Measurements from ENCODE around the gene LGALS7.
"Not testable (repeated sequence)": the region's sequence is repeated elsewhere in the genome, so short reads cannot be mapped to it uniquely, and the experiment has no call there.

The LGALS7 gene

DNA sequence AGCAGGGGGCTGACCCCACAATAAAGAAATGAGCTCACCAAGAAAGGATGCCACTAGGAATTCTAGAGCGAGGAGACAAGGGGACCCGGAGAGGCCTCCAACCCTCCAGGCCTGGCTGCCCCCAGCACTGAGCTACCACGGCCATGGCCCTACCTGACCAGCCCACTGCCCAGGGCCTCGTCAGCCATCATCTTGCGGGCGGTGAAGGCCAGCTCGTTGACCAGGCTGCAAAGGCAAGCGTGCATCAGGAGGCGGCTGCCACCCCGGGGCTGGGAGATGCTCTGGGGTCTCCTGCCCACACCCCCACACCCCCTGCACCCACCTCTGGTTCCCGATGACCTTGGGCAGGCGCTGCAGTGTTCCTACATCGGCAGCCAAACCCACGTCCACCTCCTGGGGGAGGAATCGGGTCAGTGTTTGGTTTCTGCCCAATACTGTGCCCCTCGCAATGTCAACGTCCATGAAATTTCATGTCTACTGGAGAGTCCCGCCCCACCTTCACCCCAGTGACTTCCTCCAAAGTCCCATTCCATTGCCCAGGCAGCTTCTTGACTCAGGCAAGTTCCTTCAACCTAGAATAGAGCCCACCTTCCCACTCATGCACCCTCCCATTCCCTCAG is 42.9 kb upstream of the LGALS7 start:
- Histone ChIP-seq H4K20me1 (ENCODE audit: insufficient read depth) (no peaks in the 10 kb centered on the region), H3K4me1 (ENCODE audit: low read depth, poor library complexity, severe bottlenecking) (no peaks in the 10 kb centered on the region), H3K4me2 (no peak overlapping the region), H3K4me3 (IDR thresholded peaks at IDR 0.05; ENCODE audit: insufficient read depth, low read depth, low read length) (no peak overlapping the region), H2AFZ (ENCODE audit: low read depth) (no peak overlapping the region), H3K27me3 (ENCODE audit: insufficient read depth, low read depth) (no peaks in the 10 kb centered on the region), H3K9ac (no peak overlapping the region), H3K36me3 (ENCODE audit: insufficient read depth) (no peaks in the 10 kb centered on the region), H3K79me2 (ENCODE audit: insufficient read depth, low read depth) (no peaks in the 10 kb centered on the region), H3K27ac (no peak overlapping the region)
- TF ChIP-seq, protein P1, sequence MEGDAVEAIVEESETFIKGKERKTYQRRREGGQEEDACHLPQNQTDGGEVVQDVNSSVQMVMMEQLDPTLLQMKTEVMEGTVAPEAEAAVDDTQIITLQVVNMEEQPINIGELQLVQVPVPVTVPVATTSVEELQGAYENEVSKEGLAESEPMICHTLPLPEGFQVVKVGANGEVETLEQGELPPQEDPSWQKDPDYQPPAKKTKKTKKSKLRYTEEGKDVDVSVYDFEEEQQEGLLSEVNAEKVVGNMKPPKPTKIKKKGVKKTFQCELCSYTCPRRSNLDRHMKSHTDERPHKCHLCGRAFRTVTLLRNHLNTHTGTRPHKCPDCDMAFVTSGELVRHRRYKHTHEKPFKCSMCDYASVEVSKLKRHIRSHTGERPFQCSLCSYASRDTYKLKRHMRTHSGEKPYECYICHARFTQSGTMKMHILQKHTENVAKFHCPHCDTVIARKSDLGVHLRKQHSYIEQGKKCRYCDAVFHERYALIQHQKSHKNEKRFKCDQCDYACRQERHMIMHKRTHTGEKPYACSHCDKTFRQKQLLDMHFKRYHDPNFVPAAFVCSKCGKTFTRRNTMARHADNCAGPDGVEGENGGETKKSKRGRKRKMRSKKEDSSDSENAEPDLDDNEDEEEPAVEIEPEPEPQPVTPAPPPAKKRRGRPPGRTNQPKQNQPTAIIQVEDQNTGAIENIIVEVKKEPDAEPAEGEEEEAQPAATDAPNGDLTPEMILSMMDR (conservative IDR thresholded peaks at IDR 0.05; ENCODE audit: low read depth, low read length), result no peak

DNA sequence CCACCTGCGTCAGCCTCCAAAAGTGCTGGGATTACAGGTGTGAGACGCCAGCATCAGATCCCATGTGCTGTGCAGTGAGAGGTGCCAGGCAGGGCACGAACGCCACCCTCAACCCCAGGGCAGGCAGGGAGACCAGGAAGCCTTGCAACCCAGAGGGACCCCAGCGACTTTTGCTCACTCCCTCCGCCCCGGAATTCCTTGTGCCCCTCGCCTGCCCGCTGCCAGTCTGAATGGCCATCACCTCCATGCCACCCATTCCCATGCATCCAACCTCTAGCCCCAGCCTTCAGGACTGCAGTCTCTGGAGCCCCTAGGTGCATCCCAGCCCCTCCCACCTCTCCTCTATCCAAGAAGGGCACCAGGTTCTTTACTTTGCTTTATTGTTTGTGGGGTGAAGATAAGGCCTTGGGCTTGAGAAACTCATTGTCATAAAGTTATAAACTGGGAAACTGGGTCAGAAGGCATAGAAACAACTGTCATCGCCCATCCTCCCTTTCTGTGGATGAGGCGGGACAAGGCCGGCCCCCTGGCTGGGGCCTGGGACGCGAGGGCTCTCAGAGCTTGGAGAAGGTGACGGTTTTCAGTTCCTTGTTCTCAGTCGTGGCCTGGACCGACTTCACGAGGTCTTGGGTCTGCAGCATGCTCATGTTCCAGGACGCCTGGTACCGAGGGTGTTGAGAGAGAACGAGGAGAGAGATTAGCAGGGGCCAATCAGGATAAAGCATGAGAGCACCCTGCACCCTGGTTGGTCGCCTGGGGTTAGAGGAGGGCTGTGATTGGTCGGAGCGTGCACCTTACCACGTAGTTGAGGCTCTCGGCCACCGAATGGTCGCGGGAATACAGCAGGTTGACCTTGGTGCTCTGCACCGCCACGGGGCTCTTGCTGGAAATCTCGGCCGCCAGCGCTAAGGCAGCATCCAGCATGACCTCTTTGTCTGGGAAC is 42.0 kb upstream of the LGALS7 start:
- no peaks in the 10 kb centered on the region for H3K27me3 ChIP-seq (ENCODE audit: insufficient read depth, low read depth)
- H3K4me2 ChIP-seq, result no peak overlapping the region
- no peaks in the 10 kb centered on the region for H3K79me2 ChIP-seq (ENCODE audit: insufficient read depth, low read depth)
- H3K36me3 ChIP-seq (ENCODE audit: insufficient read depth), result no peaks in the 10 kb centered on the region
- TF ChIP-seq, protein P1 (conservative IDR thresholded peaks at IDR 0.05; ENCODE audit: low read depth, low read length), result no peak
- no peak overlapping the region for H3K27ac ChIP-seq
- H4K20me1 ChIP-seq (ENCODE audit: insufficient read depth), result no peaks in the 10 kb centered on the region
- no peak overlapping the region for H2AFZ ChIP-seq (ENCODE audit: low read depth)
- no peak overlapping the region for H3K9ac ChIP-seq
- no peak overlapping the region for H3K4me3 ChIP-seq (IDR thresholded peaks at IDR 0.05; ENCODE audit: insufficient read depth, low read depth, low read length)
- no peaks in the 10 kb centered on the region for H3K4me1 ChIP-seq (ENCODE audit: low read depth, poor library complexity, severe bottlenecking)

DNA sequence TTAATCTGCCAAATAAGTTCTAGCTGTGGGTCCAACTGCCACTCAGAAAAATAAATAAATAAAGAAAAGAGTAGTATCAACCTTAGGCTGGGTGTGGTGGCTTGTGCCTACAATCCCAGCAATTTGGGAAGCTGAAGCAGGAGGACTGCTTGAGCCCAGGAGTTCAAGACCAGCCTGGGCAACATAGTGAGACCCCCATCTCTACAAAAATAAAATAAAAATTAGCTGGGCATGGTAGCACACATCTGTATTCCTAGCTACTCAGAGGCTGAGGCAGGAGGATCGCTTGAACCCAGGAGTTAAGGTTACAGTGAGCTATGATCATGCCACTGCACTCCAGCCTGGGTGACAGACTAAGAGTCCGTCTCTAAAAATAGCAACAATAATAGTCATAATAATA is 40.6 kb upstream of the LGALS7 start:
- H3K27ac ChIP-seq; H2AFZ ChIP-seq (ENCODE audit: low read depth); H3K9ac ChIP-seq; H3K36me3 ChIP-seq (ENCODE audit: insufficient read depth); H3K79me2 ChIP-seq (ENCODE audit: insufficient read depth, low read depth); H3K4me3 ChIP-seq (IDR thresholded peaks at IDR 0.05; ENCODE audit: insufficient read depth, low read depth, low read length); H4K20me1 ChIP-seq (ENCODE audit: insufficient read depth); H3K27me3 ChIP-seq (ENCODE audit: insufficient read depth, low read depth); H3K4me2 ChIP-seq; H3K4me1 ChIP-seq (ENCODE audit: low read depth, poor library complexity, severe bottlenecking): not testable (repeated sequence)

- no peaks in the 10 kb centered on the region for H4K20me1 ChIP-seq (ENCODE audit: insufficient read depth)
- H3K4me2 ChIP-seq, result no peak overlapping the region
- no peak overlapping the region for H3K27ac ChIP-seq
These were observed 40.0 kb upstream of the LGALS7 start for GRCh38 chr19:38813323-38813722.

More at GRCh38 chr19:38813323-38813722, 40.0 kb upstream of the LGALS7 start:
- Histone ChIP-seq H3K4me3 (IDR thresholded peaks at IDR 0.05; ENCODE audit: insufficient read depth, low read depth, low read length) (no peak overlapping the region), H3K9ac (no peak overlapping the region), H2AFZ (ENCODE audit: low read depth) (no peak overlapping the region), H3K27me3 (ENCODE audit: insufficient read depth, low read depth) (no peaks in the 10 kb centered on the region), H3K36me3 (ENCODE audit: insufficient read depth) (no peaks in the 10 kb centered on the region), H3K4me1 (ENCODE audit: low read depth, poor library complexity, severe bottlenecking) (no peaks in the 10 kb centered on the region), H3K79me2 (ENCODE audit: insufficient read depth, low read depth) (no peaks in the 10 kb centered on the region)
- TF ChIP-seq, protein P1 (conservative IDR thresholded peaks at IDR 0.05; ENCODE audit: low read depth, low read length), result no peak
